Endodermal cell (in vitro differentiated cells): Measurements from ENCODE around the gene ZGRF1. TPM values are rescaled to one million over a fixed set of nuclear protein-coding genes. Genes with fewer than 3 reads are reported as not detected.
"Not testable (repeated sequence)": the region's sequence is repeated elsewhere in the genome, so short reads cannot be mapped to it uniquely, and the experiment has no call there.

ENCODE experiments used
- DNase-seq: peaks from one replicate; pipeline ENCODE4 v3.0.0-alpha.2; 2017
- H3K27ac ChIP-seq: 2 replicates; pipeline ENCODE4 v1.5.1; 2013; ENCODE audit warnings: mild to moderate bottlenecking, low read depth, low read length, moderate library complexity
- H3K27me3 ChIP-seq: 2 replicates; pipeline ENCODE4 v1.6.1; 2013; ENCODE audit warnings: mild to moderate bottlenecking, low read length, moderate library complexity; ENCODE audit not compliant: insufficient read depth, control insufficient read depth, poor library complexity, severe bottlenecking
- H3K36me3 ChIP-seq: 2 replicates; pipeline ENCODE4 v1.7.0; 2013; ENCODE audit warnings: mild to moderate bottlenecking, low read length, moderate library complexity; ENCODE audit not compliant: control insufficient read depth, insufficient read depth
- H3K4me1 ChIP-seq: one replicate; pipeline ENCODE4 v1.7.0; 2013; ENCODE audit warnings: low read length; ENCODE audit not compliant: control insufficient read depth, insufficient read depth
- H3K4me3 ChIP-seq: 2 replicates; pipeline ENCODE4 v1.5.1; 2013; ENCODE audit warnings: mild to moderate bottlenecking, low read length, moderate library complexity
- H3K9ac ChIP-seq: 2 replicates; pipeline ENCODE4 v1.6.1; 2013; ENCODE audit warnings: mild to moderate bottlenecking, low read length, moderate library complexity; ENCODE audit not compliant: poor library complexity, severe bottlenecking; ENCODE audit errors: extremely low read depth
- H3K9me3 ChIP-seq: 2 replicates; pipeline ENCODE4 v1.6.1; 2013; ENCODE audit warnings: mild to moderate bottlenecking, low read length, moderate library complexity; ENCODE audit not compliant: control insufficient read depth
- H3K27ac Mint-ChIP-seq: 2 replicates; pipeline ENCODE4 v1.8.0; 2020; ENCODE audit warnings: mixed read lengths
- H3K27me3 Mint-ChIP-seq: 2 replicates; pipeline ENCODE4 v1.8.0; 2021; ENCODE audit warnings: mild to moderate bottlenecking, mixed read lengths; ENCODE audit not compliant: insufficient read depth
- H3K36me3 Mint-ChIP-seq: 2 replicates; pipeline ENCODE4 v1.8.0; 2020; ENCODE audit warnings: low read depth, mixed read lengths
- H3K4me1 Mint-ChIP-seq: 2 replicates; pipeline ENCODE4 v1.8.0; 2020; ENCODE audit warnings: mixed read lengths
- H3K4me3 Mint-ChIP-seq: 2 replicates; pipeline ENCODE4 v1.8.0; 2020; ENCODE audit warnings: mild to moderate bottlenecking, moderate library complexity, mixed read lengths
- H3K9me3 Mint-ChIP-seq: 2 replicates; pipeline ENCODE4 v1.8.0; 2020; ENCODE audit warnings: mild to moderate bottlenecking, mixed read lengths
- CTCF ChIP-seq: fragments of 200-600 bp; sonication (generic); conservative IDR thresholded peaks from 2 replicates; pipeline ENCODE4 v1.5.0; 2021; ENCODE audit warnings: antibody characterized with exemption, mild to moderate bottlenecking
- WGBS, 2 experiments: methylation state at CpG; one replicate each; pipeline versions ENCODE4 v1.1.5 to v1.1.7; 2013; ENCODE audit warnings: missing lambda C conversion rate in 2 of 2, mixed read lengths in 1 of 2; ENCODE audit not compliant: insufficient coverage in 1 of 2, insufficient read length in 1 of 2; 5-methylcytosine and 5-hydroxymethylcytosine counted together
- total RNA-seq, 2 donors: library from RNA; stranded (reverse); fragmentation: NEBNext Ultra II Directional in 1 of 2; extraction: Animal tissue kit (Norgen Biotek cat#: 25700) in 1 of 2; gene quantifications; 2 replicates in 1 of 2; 3 replicates in 1 of 2; pipeline ENCODE4 v1.2.1, GENCODE V29; 2021

The ZGRF1 gene
- total RNA-seq, 2 donors from 2014 or later = 29.1 to 57.3 TPM

- 90 to 91% methylated on average over 2 to 4 of the region's 5 CpGs for WGBS, 2 experiments
- not testable (repeated sequence) for H3K9ac ChIP-seq, H3K27me3 ChIP-seq, H3K4me3 ChIP-seq, H3K27ac ChIP-seq, H3K9me3 Mint-ChIP-seq, H3K27me3 Mint-ChIP-seq, DNase-seq, H3K9me3 ChIP-seq
- Histone ChIP-seq H3K36me3 (peaks cover 27% of the 10 kb centered on the region), H3K4me1 (peaks cover 10% of the 10 kb centered on the region)
- TF ChIP-seq CTCF = peak; percentile 17
- H3K36me3 Mint-ChIP-seq = peaks cover 19% of the 10 kb centered on the region
- peak overlapping the region; percentile 4 for H3K4me3 Mint-ChIP-seq
- H3K27ac Mint-ChIP-seq = peak overlapping the region; percentile 93
- H3K4me1 Mint-ChIP-seq = peaks cover 46% of the 10 kb centered on the region
Measured at GRCh38 chr4:112656115-112656514, 19.4 kb upstream of the ZGRF1 start.

GRCh38 chr4:112655270-112655669 lies 18.6 kb upstream of the ZGRF1 start:
- peaks cover 27% of the 10 kb centered on the region for H3K36me3 ChIP-seq
- H3K4me3 ChIP-seq = peak overlapping the region; percentile 42
- no peaks in the 10 kb centered on the region for H3K9me3 Mint-ChIP-seq
- H3K27ac ChIP-seq = no peak overlapping the region
- peaks cover 50% of the 10 kb centered on the region for H3K4me1 Mint-ChIP-seq
- no peaks in the 10 kb centered on the region for H3K27me3 Mint-ChIP-seq
- no peak for TF ChIP-seq CTCF
- H3K4me3 Mint-ChIP-seq = peak overlapping the region; percentile 95
- DNase-seq = no peak
- H3K4me1 ChIP-seq = peaks cover 10% of the 10 kb centered on the region
- WGBS, 2 experiments = 12 to 27% methylated on average over 5 of the region's 5 CpGs
- H3K9me3 ChIP-seq = no peaks in the 10 kb centered on the region
- peaks cover 18% of the 10 kb centered on the region for H3K36me3 Mint-ChIP-seq
- peak overlapping the region; percentile 5 for H3K9ac ChIP-seq
- H3K27ac Mint-ChIP-seq = peak overlapping the region; percentile 93
- H3K27me3 ChIP-seq = no peaks in the 10 kb centered on the region

GRCh38 chr4:112652216-112652615 lies 15.5 kb upstream of the ZGRF1 start:
- H3K36me3 Mint-ChIP-seq = peaks cover 21% of the 10 kb centered on the region
- H3K27ac Mint-ChIP-seq = peak overlapping the region; percentile 91
- Histone ChIP-seq H3K9ac (peak overlapping the region; percentile 56), H3K9me3 (no peaks in the 10 kb centered on the region), H3K27ac (no peak overlapping the region), H3K36me3 (peaks cover 23% of the 10 kb centered on the region), H3K4me1 (peaks cover 10% of the 10 kb centered on the region), H3K4me3 (peak overlapping the region; percentile 99), H3K27me3 (no peaks in the 10 kb centered on the region)
- peaks cover under 1% of the 10 kb centered on the region for H3K9me3 Mint-ChIP-seq
- no CpG with 5 or more reads among the region's 1 CpG for WGBS, 2 experiments
- H3K4me3 Mint-ChIP-seq = peak overlapping the region; percentile 95
- DNase-seq = peak; percentile 81
- H3K27me3 Mint-ChIP-seq = no peaks in the 10 kb centered on the region
- TF ChIP-seq CTCF = no peak
- peaks cover 41% of the 10 kb centered on the region for H3K4me1 Mint-ChIP-seq
